ENCODE data around the gene LAMA3.

Gene LAMA3

GRCh38 chr18:23668731-23669130 is 20.5 kb upstream of the LAMA3 start:
- no peak for DNase-seq (ENCODE audit: low spot score)

DNA sequence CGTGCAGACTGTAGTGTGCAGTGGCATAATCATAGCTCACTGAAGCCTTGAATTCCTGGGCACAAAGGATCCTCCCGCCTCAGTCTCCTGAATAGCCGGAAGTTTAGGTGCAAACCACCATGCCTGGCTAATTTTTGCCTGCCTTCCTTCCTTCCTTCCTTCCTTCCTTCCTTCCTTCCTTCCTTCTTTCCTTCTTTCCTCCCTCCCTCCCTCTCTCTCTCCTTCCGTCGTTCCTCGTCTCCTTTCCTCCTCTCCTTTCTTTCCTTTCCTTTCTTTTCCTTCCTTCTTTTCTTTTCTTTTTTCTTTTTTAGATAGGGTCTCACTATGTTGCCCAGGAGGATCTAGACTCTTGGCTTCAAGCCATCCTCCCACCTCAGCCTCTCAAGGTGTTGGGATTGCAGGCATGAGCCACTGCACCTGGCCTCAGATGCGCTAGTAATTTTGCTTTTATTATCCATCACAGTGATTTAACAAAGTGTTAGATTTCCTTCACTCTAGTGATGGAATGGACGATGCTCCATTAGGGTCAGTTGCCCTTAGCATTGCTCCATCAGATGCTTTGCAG is 20.0 kb upstream of the LAMA3 start:
- DNase-seq (ENCODE audit: low spot score), result no peak

- DNase-seq (ENCODE audit: low spot score), result no peak
These were observed 19.3 kb upstream of the LAMA3 start for GRCh38 chr18:23669804-23670405.

DNA sequence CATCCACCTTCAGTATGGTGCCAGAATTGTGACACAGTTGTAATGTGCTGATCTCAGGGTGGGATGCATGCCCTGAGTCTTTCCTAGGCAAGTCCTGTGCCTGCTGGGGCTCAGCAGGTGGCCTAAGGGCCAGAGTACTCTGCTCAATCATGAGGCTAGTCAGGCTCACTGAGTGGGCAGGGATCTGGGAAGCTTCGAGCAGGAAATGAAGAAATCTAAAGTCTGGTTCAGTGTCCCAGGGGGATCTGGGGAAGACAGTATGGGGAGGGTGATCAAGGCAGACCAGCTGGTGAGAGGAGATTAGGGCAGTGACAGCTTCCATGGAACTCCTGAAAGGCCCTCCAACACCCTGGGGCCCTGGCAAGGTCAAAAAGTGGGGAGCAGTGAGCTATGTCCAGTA is 17.7 kb upstream of the LAMA3 start:
- no peak for DNase-seq (ENCODE audit: low spot score)

- no peak for DNase-seq (ENCODE audit: low spot score)
These were observed 15.5 kb upstream of the LAMA3 start for GRCh38 chr18:23673725-23674124.

DNA sequence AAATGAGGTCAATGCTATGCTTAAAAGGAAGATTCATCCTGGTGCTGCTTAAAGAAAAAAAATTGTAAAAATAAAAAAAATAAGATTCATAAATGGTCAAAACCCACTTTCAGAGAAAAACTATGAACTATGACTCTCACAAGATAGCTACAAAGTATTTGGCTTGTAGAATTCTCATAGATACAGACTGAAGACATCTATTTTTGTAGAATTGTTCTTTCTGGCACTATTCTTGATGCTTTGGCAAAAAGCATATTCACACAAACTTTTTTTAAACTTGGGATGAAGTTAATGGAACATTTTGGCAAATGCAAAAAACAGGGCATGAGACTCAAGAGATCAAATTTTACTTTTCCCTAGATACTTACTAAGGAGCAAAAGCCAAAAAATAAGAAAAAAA is 14.0 kb upstream of the LAMA3 start:
- no peak for DNase-seq (ENCODE audit: low spot score)

DNA sequence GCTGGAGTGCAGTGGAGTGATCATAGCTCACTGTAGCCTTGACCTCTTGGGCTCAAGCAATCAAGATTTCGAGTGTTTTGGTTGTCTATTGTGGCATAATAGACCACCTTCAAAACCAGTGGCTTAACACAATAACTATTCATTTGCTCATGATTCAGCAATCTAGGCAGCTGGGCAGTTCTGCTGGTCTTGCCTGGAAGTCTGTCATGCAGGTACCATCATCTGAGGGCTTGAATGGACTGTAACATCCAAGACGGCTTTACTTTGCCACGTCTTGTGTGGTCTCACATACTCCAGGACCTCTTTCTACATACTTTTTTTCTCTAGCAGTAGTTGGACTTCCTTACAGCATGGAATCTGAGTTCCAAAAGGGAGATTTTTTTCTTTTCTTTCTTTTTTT is 13.4 kb upstream of the LAMA3 start:
- DNase-seq (ENCODE audit: low spot score), result no peak

DNA sequence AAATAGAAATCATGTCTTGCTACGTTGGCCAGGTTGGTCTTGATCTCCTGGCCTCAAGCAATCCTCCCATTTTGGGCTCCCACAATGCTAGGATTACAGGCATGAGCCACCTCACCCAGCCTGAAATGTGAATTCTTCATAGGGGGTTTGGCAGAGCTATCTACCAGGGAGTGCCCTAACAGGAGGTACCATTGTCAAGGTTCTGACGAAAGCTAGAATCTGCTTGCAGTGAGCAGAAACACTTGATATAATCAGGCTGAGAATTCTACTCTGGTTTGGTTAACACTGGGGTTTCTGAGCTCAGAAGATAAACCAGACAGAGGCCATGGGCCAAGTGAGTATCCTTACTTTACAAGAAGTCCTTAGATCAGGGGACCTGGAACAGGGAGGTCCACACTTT is 7.2 kb upstream of the LAMA3 start:
- DNase-seq (ENCODE audit: low spot score), result no peak

GRCh38 chr18:23682472-23682871 is 6.8 kb upstream of the LAMA3 start:
- DNase-seq (ENCODE audit: low spot score), result no peak

GRCh38 chr18:23683155-23683554 is 6.1 kb upstream of the LAMA3 start:
- DNase-seq (ENCODE audit: low spot score), result no peak

- DNase-seq (ENCODE audit: low spot score), result no peak
These were observed 5.6 kb upstream of the LAMA3 start for GRCh38 chr18:23683671-23684070.

- DNase-seq (ENCODE audit: low spot score), result no peak
These were observed 4.6 kb upstream of the LAMA3 start for GRCh38 chr18:23684515-23685197.

GRCh38 chr18:23688528-23688927 is 725 bp upstream of the LAMA3 start:
- DNase-seq (ENCODE audit: low spot score), result no peak

DNA sequence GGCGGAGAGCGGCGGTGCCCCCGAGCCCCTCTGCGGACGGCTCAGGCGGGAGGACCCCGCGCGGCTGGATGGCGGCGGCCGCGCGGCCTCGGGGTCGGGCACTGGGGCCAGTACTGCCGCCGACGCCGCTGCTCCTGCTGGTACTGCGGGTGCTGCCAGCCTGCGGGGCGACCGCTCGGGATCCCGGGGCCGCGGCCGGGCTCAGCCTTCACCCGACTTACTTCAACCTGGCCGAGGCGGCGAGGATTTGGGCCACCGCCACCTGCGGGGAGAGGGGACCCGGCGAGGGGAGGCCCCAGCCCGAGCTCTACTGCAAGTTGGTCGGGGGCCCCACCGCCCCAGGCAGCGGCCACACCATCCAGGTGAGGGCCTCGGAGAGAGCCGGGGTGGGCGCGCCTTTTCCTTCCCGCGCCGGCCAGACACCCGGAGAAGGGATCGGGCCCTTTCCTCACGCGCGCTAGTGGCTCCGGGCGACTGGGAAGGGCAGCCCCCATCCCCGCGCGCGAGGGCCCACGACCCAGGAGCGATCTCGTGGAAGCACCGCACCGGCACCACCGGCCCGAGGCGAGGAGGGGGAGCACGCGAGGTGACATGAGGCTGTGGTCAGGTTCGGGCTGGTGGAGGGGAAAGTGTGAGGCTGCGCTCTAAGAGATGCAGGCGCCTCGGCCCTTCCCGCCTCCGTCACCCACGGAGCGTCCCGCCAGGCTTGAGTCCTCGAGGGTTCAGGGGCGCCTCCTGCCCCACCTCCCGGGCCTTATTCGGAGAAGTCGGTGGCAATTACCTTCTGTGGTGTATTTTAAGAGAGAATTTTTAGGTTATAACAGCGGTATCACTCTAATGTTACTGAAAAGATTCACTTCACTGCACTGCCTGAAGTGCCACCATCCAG is 607 bp downstream of the LAMA3 start:
- DNase-seq (ENCODE audit: low spot score), result no peak

DNA sequence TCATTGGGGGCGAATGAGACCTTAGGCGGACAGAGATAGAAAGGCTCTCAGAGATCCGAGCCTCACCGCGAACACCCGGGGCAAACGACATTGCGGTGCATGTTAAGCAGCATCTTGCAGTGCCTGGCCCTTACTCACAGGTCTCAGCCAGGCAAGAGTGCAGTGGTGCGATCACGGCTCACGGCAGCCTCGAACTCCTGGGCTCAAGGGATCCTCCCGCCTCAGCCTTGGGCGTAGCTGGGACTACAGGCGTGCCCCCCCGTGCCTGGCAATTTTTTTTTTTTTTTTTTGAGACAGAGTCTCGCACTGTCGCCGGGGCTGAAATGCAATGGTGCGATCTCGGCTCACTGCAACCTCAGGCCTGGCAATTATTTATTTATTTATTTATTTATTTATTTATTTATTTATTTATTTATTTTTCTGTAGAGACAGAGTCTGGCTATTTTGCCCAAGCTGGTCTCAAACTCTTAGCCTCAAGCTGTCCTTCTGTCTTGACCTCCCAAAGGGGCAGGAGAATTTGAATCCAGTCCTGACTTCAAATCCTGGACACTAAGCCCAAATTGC is 1.3 kb downstream of the LAMA3 start:
- no peak for DNase-seq (ENCODE audit: low spot score)

GRCh38 chr18:23693846-23694245 is 4.6 kb downstream of the LAMA3 start:
- DNase-seq (ENCODE audit: low spot score), result no peak

GRCh38 chr18:23694637-23695430 is 5.6 kb downstream of the LAMA3 start:
- no peak for DNase-seq (ENCODE audit: low spot score)

GRCh38 chr18:23701017-23701416 is 11.8 kb downstream of the LAMA3 start:
- DNase-seq (ENCODE audit: low spot score), result no peak

GRCh38 chr18:23701544-23702064 is 12.4 kb downstream of the LAMA3 start:
- no peak for DNase-seq (ENCODE audit: low spot score)

- no peak for DNase-seq (ENCODE audit: low spot score)
These were observed 13.4 kb downstream of the LAMA3 start for GRCh38 chr18:23702606-23703005.
